ENCODE data around the gene SLC16A11.

The SLC16A11 gene

DNA sequence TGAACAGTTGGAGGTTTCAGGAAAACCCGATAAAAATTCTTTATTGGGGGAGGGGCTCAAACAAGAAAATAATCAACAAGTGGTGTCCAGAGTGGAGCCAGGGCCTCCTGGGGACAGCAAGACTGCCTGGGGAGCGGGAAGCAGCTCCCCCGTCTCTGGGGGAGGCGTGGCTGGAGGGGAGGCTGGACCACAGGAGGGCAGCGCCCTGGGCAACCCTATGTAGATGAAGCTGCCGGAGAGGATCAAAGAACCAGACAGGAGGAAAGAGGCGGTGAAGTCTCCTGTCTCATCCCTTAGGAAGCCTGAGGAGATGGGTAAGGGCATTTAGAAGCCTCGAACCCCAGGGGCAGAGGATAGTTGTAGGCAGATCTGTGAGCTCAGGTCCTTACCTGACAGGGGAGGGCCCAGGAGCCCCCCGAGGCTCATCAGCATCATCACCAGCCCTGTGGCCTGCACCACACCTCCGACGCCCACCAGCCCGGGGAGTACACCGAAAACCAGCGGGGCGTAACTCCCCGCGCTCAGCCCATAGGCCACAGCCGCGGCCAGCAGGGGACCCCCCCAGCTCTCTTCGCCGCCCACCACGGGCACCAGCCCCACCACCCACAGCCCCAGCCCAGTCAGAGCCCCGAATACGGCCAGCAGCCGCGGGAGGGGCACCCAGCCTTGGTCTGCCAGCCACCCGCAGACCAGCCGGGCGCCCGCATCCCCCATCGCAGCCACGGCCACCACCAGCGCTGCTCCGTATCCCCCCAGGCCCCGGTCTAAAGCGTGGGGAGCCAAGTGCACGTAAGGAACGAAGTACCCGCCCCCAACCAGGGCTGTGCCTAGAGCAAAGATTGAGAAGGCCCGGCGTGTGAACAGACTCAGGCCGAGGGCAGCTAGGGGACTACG lies 2.0 kb downstream of the SLC16A11 start:
- H3K79me2 ChIP-seq (ENCODE audit: insufficient read depth, low read length) = peaks cover under 1% of the 10 kb centered on the region; the same call in 1 of the 2 replicates
- H3K27me3 ChIP-seq (ENCODE audit: insufficient read depth, low read length, poor library complexity, severe bottlenecking) = no peaks in the 10 kb centered on the region
- no peaks in the 10 kb centered on the region for H3F3A ChIP-seq (ENCODE audit: low read depth)
- no peaks in the 10 kb centered on the region for H3K9me2 ChIP-seq (replicated peaks; ENCODE audit: low read depth, low read length)
- no peak overlapping the region for H3K9ac ChIP-seq (ENCODE audit: low read depth, low read length, poor library complexity, severe bottlenecking)
- no peak overlapping the region for H3K4me2 ChIP-seq (ENCODE audit: low read depth, low read length, poor library complexity, severe bottlenecking)
- H4K20me1 ChIP-seq (ENCODE audit: insufficient read depth, low read length, poor library complexity, severe bottlenecking) = no peaks in the 10 kb centered on the region
- no peaks in the 10 kb centered on the region for H3K36me3 ChIP-seq (ENCODE audit: insufficient read depth, low read length)
- H3K9me3 ChIP-seq (ENCODE audit: insufficient read depth, low read depth, low read length) = no peaks in the 10 kb centered on the region
- TF ChIP-seq, protein P1, sequence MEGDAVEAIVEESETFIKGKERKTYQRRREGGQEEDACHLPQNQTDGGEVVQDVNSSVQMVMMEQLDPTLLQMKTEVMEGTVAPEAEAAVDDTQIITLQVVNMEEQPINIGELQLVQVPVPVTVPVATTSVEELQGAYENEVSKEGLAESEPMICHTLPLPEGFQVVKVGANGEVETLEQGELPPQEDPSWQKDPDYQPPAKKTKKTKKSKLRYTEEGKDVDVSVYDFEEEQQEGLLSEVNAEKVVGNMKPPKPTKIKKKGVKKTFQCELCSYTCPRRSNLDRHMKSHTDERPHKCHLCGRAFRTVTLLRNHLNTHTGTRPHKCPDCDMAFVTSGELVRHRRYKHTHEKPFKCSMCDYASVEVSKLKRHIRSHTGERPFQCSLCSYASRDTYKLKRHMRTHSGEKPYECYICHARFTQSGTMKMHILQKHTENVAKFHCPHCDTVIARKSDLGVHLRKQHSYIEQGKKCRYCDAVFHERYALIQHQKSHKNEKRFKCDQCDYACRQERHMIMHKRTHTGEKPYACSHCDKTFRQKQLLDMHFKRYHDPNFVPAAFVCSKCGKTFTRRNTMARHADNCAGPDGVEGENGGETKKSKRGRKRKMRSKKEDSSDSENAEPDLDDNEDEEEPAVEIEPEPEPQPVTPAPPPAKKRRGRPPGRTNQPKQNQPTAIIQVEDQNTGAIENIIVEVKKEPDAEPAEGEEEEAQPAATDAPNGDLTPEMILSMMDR (conservative IDR thresholded peaks at IDR 0.05; ENCODE audit: low read length) = no peak
- TF ChIP-seq EZH2phosphoT487 (IDR thresholded peaks at IDR 0.05; ENCODE audit: borderline replicate concordance) = no peak
- peaks cover 15% of the 10 kb centered on the region for H3K4me1 ChIP-seq (ENCODE audit: insufficient read depth, low read length, poor library complexity, severe bottlenecking)
- no peak overlapping the region for H3K4me3 ChIP-seq (ENCODE audit: low read length, poor library complexity, severe bottlenecking)
- H2AFZ ChIP-seq (ENCODE audit: low read length) = no peak overlapping the region

DNA sequence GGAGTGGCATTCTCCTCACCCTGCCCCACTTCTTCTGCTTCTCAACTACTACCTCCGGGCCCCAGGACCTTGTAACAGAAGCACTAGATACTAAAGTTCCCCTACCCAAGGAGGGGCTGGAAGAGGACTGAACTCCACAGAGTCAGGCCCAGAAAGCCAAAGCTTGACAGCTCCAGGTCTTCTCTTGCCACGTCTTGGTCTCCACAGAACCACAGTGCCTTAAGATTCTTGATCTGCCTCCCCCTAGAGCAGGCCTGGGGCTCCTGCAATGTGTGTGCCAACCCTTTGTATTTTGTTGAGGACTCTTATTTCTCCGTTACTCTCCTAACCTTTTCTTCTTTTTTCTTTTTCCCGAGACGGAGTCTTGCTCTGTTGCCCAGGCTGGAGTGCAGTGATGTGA lies 4.1 kb downstream of the SLC16A11 start:
- no peak overlapping the region for H3K4me2 ChIP-seq (ENCODE audit: low read depth, low read length, poor library complexity, severe bottlenecking)
- H3K9me2 ChIP-seq (replicated peaks; ENCODE audit: low read depth, low read length) = no peaks in the 10 kb centered on the region
- no peak overlapping the region for H3K4me3 ChIP-seq (ENCODE audit: low read length, poor library complexity, severe bottlenecking)

DNA sequence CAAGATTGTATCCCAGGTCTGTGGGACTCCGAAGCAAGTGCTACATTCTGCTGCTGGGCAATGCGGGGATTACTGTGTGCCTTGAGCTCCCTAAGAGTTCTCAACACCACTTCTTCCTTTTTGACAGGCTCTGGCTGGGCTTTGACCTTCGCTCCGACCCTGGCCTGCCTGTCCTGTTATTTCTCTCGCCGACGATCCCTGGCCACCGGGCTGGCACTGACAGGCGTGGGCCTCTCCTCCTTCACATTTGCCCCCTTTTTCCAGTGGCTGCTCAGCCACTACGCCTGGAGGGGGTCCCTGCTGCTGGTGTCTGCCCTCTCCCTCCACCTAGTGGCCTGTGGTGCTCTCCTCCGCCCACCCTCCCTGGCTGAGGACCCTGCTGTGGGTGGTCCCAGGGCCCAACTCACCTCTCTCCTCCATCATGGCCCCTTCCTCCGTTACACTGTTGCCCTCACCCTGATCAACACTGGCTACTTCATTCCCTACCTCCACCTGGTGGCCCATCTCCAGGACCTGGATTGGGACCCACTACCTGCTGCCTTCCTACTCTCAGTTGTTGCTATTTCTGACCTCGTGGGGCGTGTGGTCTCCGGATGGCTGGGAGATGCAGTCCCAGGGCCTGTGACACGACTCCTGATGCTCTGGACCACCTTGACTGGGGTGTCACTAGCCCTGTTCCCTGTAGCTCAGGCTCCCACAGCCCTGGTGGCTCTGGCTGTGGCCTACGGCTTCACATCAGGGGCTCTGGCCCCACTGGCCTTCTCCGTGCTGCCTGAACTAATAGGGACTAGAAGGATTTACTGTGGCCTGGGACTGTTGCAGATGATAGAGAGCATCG lies 5.6 kb downstream of the SLC16A11 start:
- H3K4me2 ChIP-seq (ENCODE audit: low read depth, low read length, poor library complexity, severe bottlenecking) = no peak overlapping the region

More for the DNA sequence above, 4.1 kb downstream of the SLC16A11 start:
- Histone ChIP-seq H3K36me3 (ENCODE audit: insufficient read depth, low read length) (no peaks in the 10 kb centered on the region), H3K9me3 (ENCODE audit: insufficient read depth, low read depth, low read length) (no peaks in the 10 kb centered on the region), H4K20me1 (ENCODE audit: insufficient read depth, low read length, poor library complexity, severe bottlenecking) (no peaks in the 10 kb centered on the region), H3K4me1 (ENCODE audit: insufficient read depth, low read length, poor library complexity, severe bottlenecking) (peaks cover 12% of the 10 kb centered on the region), H3K79me2 (ENCODE audit: insufficient read depth, low read length) (peaks cover 10% of the 10 kb centered on the region), H2AFZ (ENCODE audit: low read length) (no peak overlapping the region), H3F3A (ENCODE audit: low read depth) (0 out of 2 replicates have a peak, but pooled peaks cover 6% of the 10 kb centered on the region), H3K9ac (ENCODE audit: low read depth, low read length, poor library complexity, severe bottlenecking) (no peak overlapping the region), H3K27me3 (ENCODE audit: insufficient read depth, low read length, poor library complexity, severe bottlenecking) (no peaks in the 10 kb centered on the region)
- TF ChIP-seq EZH2phosphoT487 (IDR thresholded peaks at IDR 0.05; ENCODE audit: borderline replicate concordance) = no peak
- TF ChIP-seq, protein P1 (conservative IDR thresholded peaks at IDR 0.05; ENCODE audit: low read length) = no peak; the same call in 1 of the 2 replicates

More for the DNA sequence above, 5.6 kb downstream of the SLC16A11 start:
- Histone ChIP-seq H3K4me1 (ENCODE audit: insufficient read depth, low read length, poor library complexity, severe bottlenecking) (peaks cover 13% of the 10 kb centered on the region), H3K9me2 (replicated peaks; ENCODE audit: low read depth, low read length) (no peaks in the 10 kb centered on the region), H3K79me2 (ENCODE audit: insufficient read depth, low read length) (peaks cover 10% of the 10 kb centered on the region), H2AFZ (ENCODE audit: low read length) (no peak overlapping the region), H3F3A (ENCODE audit: low read depth) (0 out of 2 replicates have a peak, but pooled peaks cover 7% of the 10 kb centered on the region), H3K9ac (ENCODE audit: low read depth, low read length, poor library complexity, severe bottlenecking) (no peak overlapping the region), H3K36me3 (ENCODE audit: insufficient read depth, low read length) (no peaks in the 10 kb centered on the region), H3K4me3 (ENCODE audit: low read length, poor library complexity, severe bottlenecking) (no peak overlapping the region), H3K9me3 (ENCODE audit: insufficient read depth, low read depth, low read length) (no peaks in the 10 kb centered on the region), H3K27me3 (ENCODE audit: insufficient read depth, low read length, poor library complexity, severe bottlenecking) (no peaks in the 10 kb centered on the region), H4K20me1 (ENCODE audit: insufficient read depth, low read length, poor library complexity, severe bottlenecking) (no peaks in the 10 kb centered on the region)
- no peak for TF ChIP-seq EZH2phosphoT487 (IDR thresholded peaks at IDR 0.05; ENCODE audit: borderline replicate concordance)
- TF ChIP-seq, protein P1 (conservative IDR thresholded peaks at IDR 0.05; ENCODE audit: low read length) = peak; percentile 33; the same call in 1 of the 2 replicates

Measured in Loucy (cell line).